ENCODE results near the gene KCND3.

DNA sequence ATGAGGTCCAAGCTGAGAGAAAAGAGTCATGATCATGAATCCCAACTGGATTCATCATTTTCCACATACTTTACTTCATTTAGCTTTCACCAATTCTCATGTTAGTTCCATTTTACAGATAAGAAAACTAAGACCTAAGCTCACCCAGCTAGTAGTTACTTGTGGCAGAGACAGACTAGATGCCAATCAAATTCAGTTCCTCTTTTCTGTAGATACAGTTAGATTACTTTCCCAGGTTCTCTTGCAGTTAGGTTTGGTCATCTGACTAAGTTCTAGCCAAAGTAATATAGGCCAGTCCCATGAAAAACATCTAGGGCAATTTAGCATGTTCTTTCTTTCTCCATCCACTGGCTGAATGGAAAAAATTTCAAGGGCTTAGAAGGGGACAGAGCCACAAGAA lies 8.9 kb upstream of the KCND3 start:
- TF ChIP-seq, protein P1, sequence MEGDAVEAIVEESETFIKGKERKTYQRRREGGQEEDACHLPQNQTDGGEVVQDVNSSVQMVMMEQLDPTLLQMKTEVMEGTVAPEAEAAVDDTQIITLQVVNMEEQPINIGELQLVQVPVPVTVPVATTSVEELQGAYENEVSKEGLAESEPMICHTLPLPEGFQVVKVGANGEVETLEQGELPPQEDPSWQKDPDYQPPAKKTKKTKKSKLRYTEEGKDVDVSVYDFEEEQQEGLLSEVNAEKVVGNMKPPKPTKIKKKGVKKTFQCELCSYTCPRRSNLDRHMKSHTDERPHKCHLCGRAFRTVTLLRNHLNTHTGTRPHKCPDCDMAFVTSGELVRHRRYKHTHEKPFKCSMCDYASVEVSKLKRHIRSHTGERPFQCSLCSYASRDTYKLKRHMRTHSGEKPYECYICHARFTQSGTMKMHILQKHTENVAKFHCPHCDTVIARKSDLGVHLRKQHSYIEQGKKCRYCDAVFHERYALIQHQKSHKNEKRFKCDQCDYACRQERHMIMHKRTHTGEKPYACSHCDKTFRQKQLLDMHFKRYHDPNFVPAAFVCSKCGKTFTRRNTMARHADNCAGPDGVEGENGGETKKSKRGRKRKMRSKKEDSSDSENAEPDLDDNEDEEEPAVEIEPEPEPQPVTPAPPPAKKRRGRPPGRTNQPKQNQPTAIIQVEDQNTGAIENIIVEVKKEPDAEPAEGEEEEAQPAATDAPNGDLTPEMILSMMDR (IDR thresholded peaks at IDR 0.05; ENCODE audit: insufficient read depth, low read depth, low read length): no peak
- no peak for TF ChIP-seq EZH2 (IDR thresholded peaks at IDR 0.05; ENCODE audit: insufficient read depth, low read length)

Measured in astrocyte (in vitro differentiated cells and primary cell).